Stimulated activated CD8-positive, alpha-beta memory T cell treated with anti-CD3 and anti-CD28 coated beads, Interleukin-2, amount 100 ng/mL, for 48 hours (primary cell): ENCODE results near the gene TAS2R60.
"Not testable (repeated sequence)": the region's sequence is repeated elsewhere in the genome, so short reads cannot be mapped to it uniquely, and the experiment has no call there.

Experiments
- DNase-seq, 2 donors: peaks; one replicate each; pipeline ENCODE4 v3.0.0-alpha.2; 2020; ENCODE audit warnings: low read depth in 2 of 2

The TAS2R60 gene

DNA sequence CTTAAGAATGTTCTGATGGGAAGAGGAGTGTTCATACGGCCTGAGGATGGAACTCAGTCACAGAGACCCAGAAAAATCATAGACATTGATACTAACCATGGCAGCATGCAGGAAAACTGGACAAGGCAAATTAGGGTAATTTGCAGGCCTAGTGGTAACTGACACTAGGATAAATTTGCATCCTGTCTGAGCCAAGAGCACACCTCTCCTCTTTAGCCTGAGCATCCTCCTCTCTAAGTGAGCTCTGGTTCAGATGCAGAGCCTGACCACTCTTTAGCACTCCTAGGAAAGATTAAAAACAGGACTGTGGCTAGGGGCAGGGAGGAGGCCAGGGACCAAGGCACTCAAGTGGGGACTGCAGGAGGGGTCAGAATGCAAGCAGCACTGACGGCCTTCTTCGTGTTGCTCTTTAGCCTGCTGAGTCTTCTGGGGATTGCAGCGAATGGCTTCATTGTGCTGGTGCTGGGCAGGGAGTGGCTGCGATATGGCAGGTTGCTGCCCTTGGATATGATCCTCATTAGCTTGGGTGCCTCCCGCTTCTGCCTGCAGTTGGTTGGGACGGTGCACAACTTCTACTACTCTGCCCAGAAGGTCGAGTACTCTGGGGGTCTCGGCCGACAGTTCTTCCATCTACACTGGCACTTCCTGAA lies 34.4 kb downstream of the TAS2R60 start, which contains the start of gene TAS2R41:
Gene TAS2R41 (plus strand): TSS at position 373 of the 650 bp plus-strand sequence. CDS start 0 bp downstream, at position 373.
- DNase-seq, result no peak

DNA sequence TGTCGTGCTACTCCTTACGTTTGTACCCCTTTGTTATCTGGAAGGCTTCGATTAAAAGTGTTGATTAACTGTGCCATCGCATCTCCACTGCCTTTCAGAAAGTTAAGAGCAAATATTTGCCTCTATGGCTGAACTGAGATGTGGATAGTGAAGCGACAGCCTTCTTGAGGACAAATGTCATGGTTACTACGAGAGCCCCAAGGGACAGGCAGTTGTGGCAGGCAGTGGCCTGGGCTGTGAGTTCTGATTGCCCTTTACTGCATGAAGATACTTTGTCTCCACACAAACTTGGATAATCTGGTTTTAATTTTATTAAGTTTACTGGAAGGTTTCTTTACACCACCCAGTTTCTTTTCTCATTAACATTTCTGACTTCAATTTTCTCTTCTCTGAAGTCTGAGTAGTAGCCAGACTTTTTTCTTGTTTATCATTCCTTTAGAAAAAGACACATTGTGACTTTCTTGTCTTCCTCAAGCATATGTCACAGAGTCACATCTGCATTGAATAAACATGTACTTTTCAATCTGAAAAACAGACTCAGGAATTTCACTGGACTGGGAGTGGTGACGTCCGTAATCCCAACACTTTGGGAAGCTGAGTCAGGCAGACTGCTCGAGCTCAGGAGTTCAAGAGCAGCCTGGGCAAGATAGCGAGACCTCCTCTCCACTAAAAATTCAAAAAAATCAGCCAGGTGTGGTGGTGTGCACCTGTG lies 36.0 kb downstream of the TAS2R60 start:
- no peak for DNase-seq

DNA sequence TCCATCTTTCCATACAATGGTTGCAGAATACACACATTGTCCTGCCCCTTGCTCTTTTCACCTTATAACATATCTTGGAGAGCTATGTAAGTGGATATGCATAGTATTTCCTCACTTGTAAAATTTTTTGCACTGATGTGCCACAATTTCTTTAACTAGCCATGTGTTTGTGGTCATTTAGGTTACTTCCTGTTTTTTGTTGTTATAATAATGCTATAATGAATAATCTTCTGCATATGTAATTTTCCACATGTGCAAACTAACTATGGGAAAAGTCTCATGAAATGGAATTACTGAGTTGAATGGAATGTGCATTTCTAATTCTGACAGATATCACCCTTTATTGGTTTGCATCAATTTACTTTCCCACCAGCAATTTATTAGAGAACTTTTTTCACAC lies 37.2 kb downstream of the TAS2R60 start:
- no peak for DNase-seq

DNA sequence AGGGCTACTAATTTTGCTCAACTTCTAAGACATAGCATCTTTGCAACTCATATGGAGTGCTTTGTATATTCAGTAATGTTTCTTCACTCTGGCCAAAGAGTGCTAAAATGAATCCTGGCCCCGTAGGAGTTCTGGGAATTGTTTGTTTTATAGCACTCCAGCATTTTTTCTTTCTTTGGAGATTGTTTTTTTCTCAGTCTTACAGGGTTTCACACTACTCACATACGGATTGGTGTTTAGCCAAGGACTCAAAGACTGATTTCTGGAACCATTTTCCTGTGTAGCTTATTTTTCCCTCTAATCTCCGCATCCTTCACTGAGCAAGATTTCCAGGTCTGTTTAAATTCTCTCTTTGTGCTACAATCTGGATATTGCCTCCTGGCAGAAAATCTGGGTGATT lies 40.9 kb downstream of the TAS2R60 start:
- no peak for DNase-seq

DNA sequence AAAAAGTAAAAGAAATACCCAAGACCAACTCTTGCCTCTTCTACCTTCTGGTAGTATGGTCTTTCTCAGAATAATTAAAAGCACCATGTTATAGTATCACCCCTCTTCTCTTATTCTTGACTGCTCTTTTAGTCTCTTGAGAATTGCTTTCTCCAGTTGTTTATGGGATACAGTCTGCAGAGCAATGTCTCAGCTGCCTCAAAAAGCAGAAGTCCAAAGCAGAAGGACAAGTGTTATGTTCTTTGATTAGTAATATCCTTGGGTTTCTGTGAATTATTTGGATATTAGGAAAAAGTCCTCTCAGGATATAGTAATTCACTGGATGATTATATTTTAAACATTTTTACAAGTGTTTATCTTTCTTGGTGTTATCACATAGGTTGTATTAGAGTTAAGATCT lies 41.8 kb downstream of the TAS2R60 start:
- DNase-seq, result no peak

DNA sequence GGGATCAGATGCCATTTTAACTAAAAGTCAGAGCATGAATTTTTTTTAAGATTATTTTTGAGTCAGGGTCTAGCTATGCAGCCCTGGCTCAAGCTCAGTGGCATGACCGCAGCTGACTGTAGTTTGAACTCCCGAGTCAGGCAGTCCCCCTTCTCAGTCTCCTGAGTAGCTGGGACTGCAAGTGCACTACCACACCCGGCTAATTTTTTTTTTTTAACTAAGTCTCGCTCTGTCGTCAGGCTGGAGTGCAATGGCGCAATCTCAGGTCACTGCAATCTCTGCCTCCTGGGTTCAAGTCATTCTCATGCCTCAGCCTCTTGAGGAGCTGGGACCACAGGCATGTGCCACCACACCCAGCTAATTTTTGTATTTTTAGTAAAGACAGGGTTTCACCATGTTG lies 42.2 kb downstream of the TAS2R60 start:
- DNase-seq, result no peak

DNA sequence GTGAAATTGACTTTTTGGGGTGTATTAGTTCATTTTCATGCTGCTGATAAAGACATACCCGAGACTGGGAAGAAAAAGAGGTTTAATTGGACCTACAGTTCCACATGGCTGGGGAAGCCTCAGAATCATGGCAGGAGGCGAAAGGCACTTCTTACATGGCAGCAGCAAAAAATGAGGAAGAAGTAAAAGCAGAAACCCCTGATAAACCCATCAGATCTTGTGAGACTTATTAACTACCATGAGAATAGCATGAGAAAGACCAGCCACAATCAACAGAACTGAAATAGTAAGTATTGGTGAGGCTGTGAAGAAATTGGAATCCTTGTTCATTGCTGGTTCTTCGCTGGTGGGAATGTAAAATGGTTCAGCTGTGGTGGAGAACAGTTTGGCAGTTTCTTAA lies 43.0 kb downstream of the TAS2R60 start:
- not testable (repeated sequence) for DNase-seq

DNA sequence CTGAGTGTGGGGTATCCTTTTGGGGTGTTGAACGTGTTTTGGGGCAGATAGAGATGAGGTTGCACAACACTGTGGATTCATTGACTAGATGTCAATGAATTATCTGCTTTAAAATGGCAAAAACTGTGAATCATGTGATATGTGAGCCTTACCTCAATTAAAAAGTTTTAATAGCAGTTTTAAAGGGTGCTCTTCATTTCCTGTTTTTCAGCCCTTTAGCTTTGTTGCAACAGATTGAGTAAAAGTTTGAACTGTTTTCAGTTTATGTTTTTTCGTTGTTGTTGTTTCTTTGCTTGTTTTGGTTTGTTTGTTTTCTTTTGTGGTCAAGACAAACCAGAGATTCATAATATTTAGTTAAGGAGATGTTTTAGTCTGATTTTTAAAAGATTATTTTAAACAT lies 43.8 kb downstream of the TAS2R60 start:
- no peak for DNase-seq

DNA sequence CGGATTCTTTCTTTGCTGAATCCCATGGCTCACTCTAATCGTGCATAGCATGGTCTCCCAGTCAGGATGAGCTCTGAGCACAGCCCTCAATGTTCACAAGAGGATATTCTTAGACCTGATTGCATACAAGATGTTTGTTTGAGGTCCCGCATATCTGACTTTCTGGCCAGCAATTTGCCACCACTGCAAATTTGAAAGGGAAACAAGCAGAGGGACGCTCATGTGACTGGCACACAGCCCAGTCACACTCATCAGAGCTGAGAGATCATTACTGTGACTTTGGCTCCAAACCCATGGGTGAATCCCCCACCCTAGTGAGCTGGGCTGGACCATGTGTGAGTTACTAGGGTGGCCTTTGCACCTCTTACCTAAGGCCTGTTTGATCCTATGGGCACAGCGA lies 44.3 kb downstream of the TAS2R60 start:
- no peak for DNase-seq

DNA sequence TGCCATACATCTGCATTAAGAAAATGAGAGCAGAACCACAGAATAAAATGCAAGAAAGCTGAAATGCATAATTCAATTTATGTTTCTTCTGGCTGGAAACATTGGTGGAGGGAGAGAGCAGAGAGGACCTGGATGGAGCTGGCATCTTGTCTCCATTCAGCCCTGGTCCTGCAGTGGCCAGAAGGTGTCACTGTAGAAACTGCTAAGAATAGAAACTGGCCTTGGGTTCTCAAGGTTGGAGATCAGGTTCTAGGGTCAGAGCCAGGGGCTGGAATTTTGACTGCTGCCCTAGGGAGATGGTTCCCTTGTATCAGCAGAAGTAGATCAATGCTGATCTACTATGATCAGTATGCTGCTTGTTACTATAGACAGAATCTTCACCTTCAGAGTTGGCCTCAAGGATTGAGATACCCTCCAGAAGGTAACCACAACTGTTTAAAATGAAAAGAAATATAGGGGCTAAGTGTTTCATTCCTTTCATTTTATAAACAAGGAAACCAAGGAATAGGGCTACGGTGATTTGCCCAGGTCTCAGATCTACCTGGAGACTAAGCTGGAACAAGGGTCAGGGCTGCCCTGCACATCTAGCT lies 47.6 kb downstream of the TAS2R60 start:
- no peak for DNase-seq

DNA sequence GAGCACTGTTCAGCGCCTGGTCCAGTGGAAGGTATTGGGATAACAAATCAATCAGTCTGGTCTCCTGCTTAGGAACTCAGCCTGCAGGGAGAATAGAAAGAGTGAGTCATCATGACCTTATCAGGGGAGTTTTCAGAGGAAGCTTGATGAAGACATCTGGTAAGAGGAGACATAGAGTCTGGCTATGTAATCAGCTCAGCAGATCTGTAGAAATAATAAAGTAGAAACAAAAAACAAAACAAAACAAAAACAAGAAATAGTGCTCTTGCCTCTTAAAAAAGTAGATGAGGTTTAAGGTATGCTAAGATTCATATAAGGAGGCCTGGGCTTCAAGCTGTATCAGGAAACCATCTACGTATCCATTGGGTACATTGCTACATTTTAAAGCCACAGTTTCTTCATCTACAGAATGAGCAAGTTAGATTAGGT lies 48.8 kb downstream of the TAS2R60 start:
- DNase-seq, result no peak

DNA sequence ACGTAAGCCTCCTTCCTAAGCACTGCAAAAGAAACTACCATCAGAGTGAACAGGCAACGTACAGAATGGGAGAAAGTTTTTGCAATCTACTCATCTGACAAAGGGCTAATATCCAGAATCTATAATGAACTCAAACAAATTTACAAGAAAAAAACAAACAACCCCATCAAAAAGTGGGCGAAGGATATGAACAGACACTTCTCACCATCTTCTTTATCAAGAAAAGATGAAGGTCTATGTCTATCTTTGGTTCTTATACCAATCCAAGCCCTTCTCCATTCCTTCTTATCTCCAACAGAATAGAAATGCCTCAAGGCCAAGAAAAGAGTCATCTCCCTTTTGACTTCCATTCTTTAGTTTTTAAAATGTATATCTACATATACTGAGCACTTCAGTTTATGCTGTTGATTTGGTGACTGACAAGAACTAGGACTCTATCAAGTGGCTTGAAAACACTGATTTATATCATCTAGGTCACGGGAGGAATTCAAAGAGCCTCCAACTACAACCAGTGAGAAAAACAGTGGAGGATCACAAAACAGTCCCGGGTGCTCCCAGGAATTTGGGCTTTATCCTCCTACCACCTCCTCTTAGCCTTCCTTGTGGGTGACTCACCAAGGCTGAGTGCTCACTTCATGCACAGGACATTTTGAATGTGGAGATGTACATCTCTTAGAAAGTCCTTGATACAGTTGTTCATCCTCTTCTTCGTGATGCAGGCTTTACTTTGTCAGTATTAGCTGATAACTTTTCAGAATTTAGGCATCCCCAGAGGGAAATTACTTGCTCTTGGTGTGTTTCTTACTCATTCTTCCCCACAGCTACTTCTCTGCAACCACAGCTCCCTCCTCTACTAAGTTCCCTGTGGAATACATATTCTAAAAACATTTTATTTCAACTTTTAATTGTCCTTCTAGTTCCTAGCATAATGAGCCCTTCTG lies 49.8 kb downstream of the TAS2R60 start:
- no peak for DNase-seq

DNA sequence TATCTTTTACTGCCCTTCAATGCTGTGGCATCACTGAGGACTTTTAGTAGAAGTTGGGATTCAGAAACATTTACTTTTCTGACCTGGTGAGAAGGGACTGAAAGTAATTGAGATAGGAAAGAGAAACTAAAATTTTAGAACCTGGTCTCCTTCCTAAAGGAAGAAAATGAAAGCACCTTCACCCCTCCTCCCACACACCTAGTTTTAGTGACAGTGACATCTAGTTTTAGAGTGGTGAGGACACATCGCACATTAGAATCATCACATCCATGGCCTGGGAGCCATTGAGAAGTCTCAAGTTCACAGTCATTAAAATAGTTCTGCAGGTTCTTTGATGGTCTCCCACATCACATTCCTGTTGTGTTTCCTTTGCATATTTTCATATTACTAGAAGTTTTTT lies 50.5 kb downstream of the TAS2R60 start:
- DNase-seq, result no peak
